CD4-positive, alpha-beta T cell (primary cell): ENCODE measurements around the gene CROCC. TPM values are rescaled to one million over a fixed set of nuclear protein-coding genes. Genes with fewer than 3 reads are reported as not detected.
"Not testable (repeated sequence)": the region's sequence is repeated elsewhere in the genome, so short reads cannot be mapped to it uniquely, and the experiment has no call there.

Source experiments
- ATAC-seq: fragments of 200-7000 bp; cut with Tn5 transposase; one replicate; pipeline ENCODE4 v1.10.0; 2022; ENCODE audit warnings: mild to moderate bottlenecking; ENCODE audit not compliant: poor library complexity
- CTCF ChIA-PET: fragments of 350-600 bp; sonication (Branson Sonifier 250); formaldehyde crosslinking; loops from one replicate; lab custom pipeline; 2021; ENCODE audit warnings: antibody characterized with exemption, inconsistent platforms; lab: Charles Lee
- POLR2A ChIA-PET: fragments of 350-600 bp; sonication (Branson Sonifier 250); formaldehyde crosslinking; loops from one replicate; lab custom pipeline; 2021; ENCODE audit warnings: antibody characterized with exemption, inconsistent platforms; lab: Charles Lee
- DNase-seq, 14 experiments: peaks; one replicate each; pipeline ENCODE4 v3.0.0-alpha.2; 2013 to 2020; ENCODE audit warnings: mixed read lengths in 2 of 14
- H3K27ac ChIP-seq, 2 donors: one replicate each; pipeline versions ENCODE4 v1.5.1 to v1.7.0; 2013; ENCODE audit warnings: low read length in 2 of 2, low read depth in 1 of 2, mild to moderate bottlenecking in 1 of 2
- H3K27me3 ChIP-seq, 2 experiments: 1 replicate in 1 of 2; 2 replicates in 1 of 2; pipeline versions ENCODE4 v1.6.1 to v1.7.0; 2013; ENCODE audit warnings: low read length in 2 of 2, control low read depth in 1 of 2, mild to moderate bottlenecking in 1 of 2, moderate library complexity in 1 of 2; ENCODE audit not compliant: insufficient read depth in 2 of 2, control insufficient read depth in 1 of 2
- H3K36me3 ChIP-seq: one replicate; pipeline ENCODE4 v1.6.1; 2013; ENCODE audit warnings: low read length, control low read depth; ENCODE audit not compliant: insufficient read depth
- H3K4me1 ChIP-seq: one replicate; pipeline ENCODE4 v1.6.1; 2013; ENCODE audit warnings: low read length, control low read depth; ENCODE audit not compliant: insufficient read depth
- H3K4me3 ChIP-seq: one replicate; pipeline ENCODE4 v1.5.1; 2013; ENCODE audit warnings: mild to moderate bottlenecking, low read length, moderate library complexity
- H3K9me3 ChIP-seq, 2 experiments: 1 replicate in 1 of 2; 2 replicates in 1 of 2; pipeline versions ENCODE4 v1.6.1 to v1.7.0; 2013; ENCODE audit warnings: low read length in 2 of 2, mild to moderate bottlenecking in 2 of 2, control low read depth in 1 of 2, moderate library complexity in 1 of 2; ENCODE audit not compliant: control insufficient read depth in 1 of 2, insufficient read depth in 1 of 2
- H3K27ac Mint-ChIP-seq: one replicate; pipeline ENCODE4 v1.8.0; 2020; ENCODE audit warnings: mixed read lengths
- H3K27me3 Mint-ChIP-seq: one replicate; pipeline ENCODE4 v1.8.0; 2021; ENCODE audit warnings: mixed read lengths
- H3K36me3 Mint-ChIP-seq: one replicate; pipeline ENCODE4 v1.8.0; 2021; ENCODE audit warnings: low read depth, mixed read lengths
- H3K4me1 Mint-ChIP-seq: one replicate; pipeline ENCODE4 v1.8.0; 2021; ENCODE audit warnings: low read depth, mixed read lengths
- H3K4me3 Mint-ChIP-seq: one replicate; pipeline ENCODE4 v1.8.0; 2020; ENCODE audit warnings: mild to moderate bottlenecking, mixed read lengths
- H3K9me3 Mint-ChIP-seq: one replicate; pipeline ENCODE4 v1.8.0; 2020; ENCODE audit warnings: mixed read lengths
- CTCF ChIP-seq: fragments of 200-600 bp; IDR thresholded peaks from one replicate; pipeline ENCODE4 v1.8.0; 2022; ENCODE audit warnings: antibody characterized with exemption, mild to moderate bottlenecking
- intact Hi-C, 2 experiments: fragments of 100-400 bp; cut with DNase I in 1 of 2; cut with micrococcal nuclease in 1 of 2; formaldehyde crosslinking; loops; one replicate each; pipeline versions ENCODE4 v1.15.1 to v1.9.0; 2023 to 2025; cut with DNase I, micrococcal nuclease
- total RNA-seq, 174 experiments: library from RNA in 2 of 174; stranded (reverse) in 2 of 174; gene quantifications; one replicate each; pipeline ENCODE4 v1.2.3 and lab custom pipeline; 2021 to 2026

The CROCC gene
- total RNA-seq, 2 experiments from 2014 or later, result 47.4 to 49.7 TPM

GRCh38 chr1:16931206-16931934, 9.6 kb downstream of the CROCC start:
- DNase-seq, CTCF ChIA-PET, H3K27me3 ChIP-seq, ATAC-seq, H3K4me3 ChIP-seq, H3K27ac ChIP-seq, H3K27ac Mint-ChIP-seq, H3K9me3 Mint-ChIP-seq, intact Hi-C loops, H3K4me1 ChIP-seq, POLR2A ChIA-PET, H3K4me3 Mint-ChIP-seq, H3K9me3 ChIP-seq, H3K27me3 Mint-ChIP-seq, H3K4me1 Mint-ChIP-seq: not testable (repeated sequence)
- H3K36me3 ChIP-seq, result peaks cover 24% of the 10 kb centered on the region
- H3K36me3 Mint-ChIP-seq, result peaks cover 50% of the 10 kb centered on the region

- H3K27me3 ChIP-seq, ATAC-seq, H3K27ac ChIP-seq, H3K9me3 ChIP-seq, H3K27me3 Mint-ChIP-seq, intact Hi-C loops, H3K4me1 ChIP-seq, H3K4me3 Mint-ChIP-seq, DNase-seq, H3K9me3 Mint-ChIP-seq, H3K4me3 ChIP-seq, H3K27ac Mint-ChIP-seq, H3K4me1 Mint-ChIP-seq: not testable (repeated sequence)
- H3K36me3 Mint-ChIP-seq, result peaks cover 59% of the 10 kb centered on the region
- POLR2A ChIA-PET, result interaction anchor here (0.7 kb wide), 1 partner anchor 96 kb away, joined by 3 read pairs; no protein-coding TSS in a partner anchor
- CTCF ChIA-PET, result interaction anchor here (1.0 kb wide), 1 partner anchor 18 kb away, joined by 7 read pairs; no protein-coding TSS in a partner anchor
- peaks cover 35% of the 10 kb centered on the region for H3K36me3 ChIP-seq
Observed at GRCh38 chr1:16933945-16934344, 12.2 kb downstream of the CROCC start.

GRCh38 chr1:16936580-16936979, 14.8 kb downstream of the CROCC start:
- not testable (repeated sequence) for H3K27ac Mint-ChIP-seq, ATAC-seq
- peaks cover 56% of the 10 kb centered on the region for H3K36me3 Mint-ChIP-seq

GRCh38 chr1:16938351-16939321, 16.9 kb downstream of the CROCC start:
- Mint-ChIP-seq H3K9me3 (no peaks in the 10 kb centered on the region), H3K27ac (no peak overlapping the region), H3K4me1 (no peaks in the 10 kb centered on the region), H3K36me3 (peaks cover 58% of the 10 kb centered on the region), H3K4me3 (no peak overlapping the region), H3K27me3 (no peaks in the 10 kb centered on the region)
- ChIA-PET POLR2A (no interaction called here), CTCF (no interaction called here)
- H3K27me3 ChIP-seq, result no peaks in the 10 kb centered on the region
- H3K27ac ChIP-seq, result no peak overlapping the region
- no peak overlapping the region for H3K4me3 ChIP-seq
- TF ChIP-seq CTCF, result no peak
- intact Hi-C loops, result no loop called here
- DNase-seq, result peak in 1 of 14 experiments; percentile 18
- no peak for ATAC-seq
- H3K36me3 ChIP-seq, result peaks cover 35% of the 10 kb centered on the region
- H3K9me3 ChIP-seq, result no peaks in the 10 kb centered on the region
- no peaks in the 10 kb centered on the region for H3K4me1 ChIP-seq

More at GRCh38 chr1:16936580-16936979, 14.8 kb downstream of the CROCC start:
- H3K4me3 ChIP-seq, intact Hi-C loops, H3K4me1 Mint-ChIP-seq, POLR2A ChIA-PET, H3K9me3 ChIP-seq, H3K4me1 ChIP-seq, DNase-seq, H3K9me3 Mint-ChIP-seq, H3K27me3 ChIP-seq, H3K27me3 Mint-ChIP-seq, H3K4me3 Mint-ChIP-seq, CTCF ChIA-PET, H3K27ac ChIP-seq: not testable (repeated sequence)
- peaks cover 24% of the 10 kb centered on the region for H3K36me3 ChIP-seq

GRCh38 chr1:16939386-16940180, 17.9 kb downstream of the CROCC start:
- POLR2A ChIA-PET, H3K4me3 Mint-ChIP-seq, H3K27ac Mint-ChIP-seq, CTCF ChIA-PET, H3K27me3 Mint-ChIP-seq, H3K4me1 Mint-ChIP-seq, H3K4me1 ChIP-seq, H3K9me3 ChIP-seq, H3K27ac ChIP-seq, H3K4me3 ChIP-seq, H3K9me3 Mint-ChIP-seq, ATAC-seq, H3K27me3 ChIP-seq: not testable (repeated sequence)
- peaks cover 54% of the 10 kb centered on the region for H3K36me3 Mint-ChIP-seq
- peaks cover 42% of the 10 kb centered on the region for H3K36me3 ChIP-seq
- intact Hi-C loops, result loop anchor here in 1 of 2 experiments (5.0 kb wide), 1 partner anchor 322 kb away; no protein-coding TSS in a partner anchor
- peak in 1 of 14 experiments; percentile 16 for DNase-seq
